ENCODE data around the gene MICA. TPM values are rescaled to one million over a fixed set of nuclear protein-coding genes. Genes with fewer than 3 reads are reported as not detected.
"Not testable (repeated sequence)": the region's sequence is repeated elsewhere in the genome, so short reads cannot be mapped to it uniquely, and the experiment has no call there.

The MICA gene
- polyA plus RNA-seq, 3 donors = 5.6 to 16.5 (median 6.9) TPM

GRCh38 chr6:31389802-31390132, 13.6 kb upstream of the MICA start:
- not testable (repeated sequence) for H3K27me3 Mint-ChIP-seq (ENCODE audit: low read depth in 3 of 3)

GRCh38 chr6:31393932-31394331, 9.5 kb upstream of the MICA start:
- peaks cover 0 to 4% (median 1%) of the 10 kb centered on the region in 3 donors for H3K27me3 Mint-ChIP-seq (ENCODE audit: low read depth in 3 of 3)
- peaks cover 20% of the 10 kb centered on the region for H3K79me2 ChIP-seq (ENCODE audit: insufficient read depth, low read length)
- H3K9me3 Mint-ChIP-seq = no peaks in the 10 kb centered on the region
- intact Hi-C loops (cut with micrococcal nuclease) = no loop called here
- no peak overlapping the region for H3K9ac ChIP-seq (ENCODE audit: insufficient read depth, low read length, poor library complexity, severe bottlenecking)
- 62% methylated on average over 3 of the region's 5 CpGs for WGBS (ENCODE audit: insufficient coverage)
- H3K36me3 ChIP-seq (replicated peaks in 1 of 2; ENCODE audit: control insufficient read depth in 1 of 2, insufficient read depth in 2 of 2, low read length in 2 of 2) = peaks cover 13 to 17% of the 10 kb centered on the region in 2 donors
- H3K9me3 ChIP-seq (replicated peaks in 1 of 2; ENCODE audit: control insufficient read depth in 1 of 2, insufficient read depth in 1 of 2, low read length in 2 of 2) = no peaks in the 10 kb centered on the region
- no peak overlapping the region for H3K4me3 Mint-ChIP-seq
- no peaks in the 10 kb centered on the region for H3K27me3 ChIP-seq (ENCODE audit: control insufficient read depth in 2 of 2, insufficient read depth in 2 of 2, low read length in 2 of 2)
- peaks cover 18% of the 10 kb centered on the region for H3K4me1 Mint-ChIP-seq
- no peaks in the 10 kb centered on the region for H4K20me1 ChIP-seq (ENCODE audit: insufficient read depth, low read length)
- H2AFZ ChIP-seq (ENCODE audit: insufficient read depth, low read depth, low read length, poor library complexity, severe bottlenecking) = no peak overlapping the region
- H3K4me3 ChIP-seq (replicated peaks in 1 of 3; ENCODE audit: low read depth in 2 of 3, low read length in 3 of 3) = no peak overlapping the region
- H3K27ac Mint-ChIP-seq = no peak overlapping the region
- no peak overlapping the region for H3K27ac ChIP-seq (ENCODE audit: low read depth in 1 of 2, low read length in 2 of 2)
- H3K4me1 ChIP-seq (ENCODE audit: control insufficient read depth in 1 of 2, insufficient read depth in 2 of 2, low read length in 2 of 2) = peaks cover 9 to 14% of the 10 kb centered on the region in 2 donors
- H3K36me3 Mint-ChIP-seq = peaks cover 18 to 28% of the 10 kb centered on the region in 2 donors
- H3K4me2 ChIP-seq (replicated peaks; ENCODE audit: extremely low read depth, low read length, poor library complexity, severe bottlenecking) = no peak overlapping the region
- TF ChIP-seq, protein P1, sequence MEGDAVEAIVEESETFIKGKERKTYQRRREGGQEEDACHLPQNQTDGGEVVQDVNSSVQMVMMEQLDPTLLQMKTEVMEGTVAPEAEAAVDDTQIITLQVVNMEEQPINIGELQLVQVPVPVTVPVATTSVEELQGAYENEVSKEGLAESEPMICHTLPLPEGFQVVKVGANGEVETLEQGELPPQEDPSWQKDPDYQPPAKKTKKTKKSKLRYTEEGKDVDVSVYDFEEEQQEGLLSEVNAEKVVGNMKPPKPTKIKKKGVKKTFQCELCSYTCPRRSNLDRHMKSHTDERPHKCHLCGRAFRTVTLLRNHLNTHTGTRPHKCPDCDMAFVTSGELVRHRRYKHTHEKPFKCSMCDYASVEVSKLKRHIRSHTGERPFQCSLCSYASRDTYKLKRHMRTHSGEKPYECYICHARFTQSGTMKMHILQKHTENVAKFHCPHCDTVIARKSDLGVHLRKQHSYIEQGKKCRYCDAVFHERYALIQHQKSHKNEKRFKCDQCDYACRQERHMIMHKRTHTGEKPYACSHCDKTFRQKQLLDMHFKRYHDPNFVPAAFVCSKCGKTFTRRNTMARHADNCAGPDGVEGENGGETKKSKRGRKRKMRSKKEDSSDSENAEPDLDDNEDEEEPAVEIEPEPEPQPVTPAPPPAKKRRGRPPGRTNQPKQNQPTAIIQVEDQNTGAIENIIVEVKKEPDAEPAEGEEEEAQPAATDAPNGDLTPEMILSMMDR (IDR thresholded peaks at IDR 0.05) = no peak
- no peak for DNase-seq

More at GRCh38 chr6:31389802-31390132, 13.6 kb upstream of the MICA start:
- peaks cover 10 to 13% of the 10 kb centered on the region in 2 donors for H3K36me3 ChIP-seq (replicated peaks in 1 of 2; ENCODE audit: control insufficient read depth in 1 of 2, insufficient read depth in 2 of 2, low read length in 2 of 2)
- H3K27ac ChIP-seq (ENCODE audit: low read depth in 1 of 2, low read length in 2 of 2); H3K9ac ChIP-seq (ENCODE audit: insufficient read depth, low read length, poor library complexity, severe bottlenecking); intact Hi-C loops (cut with micrococcal nuclease); H3K27ac Mint-ChIP-seq; H3K4me1 ChIP-seq (ENCODE audit: control insufficient read depth in 1 of 2, insufficient read depth in 2 of 2, low read length in 2 of 2); H3K4me2 ChIP-seq (replicated peaks; ENCODE audit: extremely low read depth, low read length, poor library complexity, severe bottlenecking); H3K4me3 Mint-ChIP-seq; H3K79me2 ChIP-seq (ENCODE audit: insufficient read depth, low read length); H2AFZ ChIP-seq (ENCODE audit: insufficient read depth, low read depth, low read length, poor library complexity, severe bottlenecking); H4K20me1 ChIP-seq (ENCODE audit: insufficient read depth, low read length); H3K9me3 ChIP-seq (replicated peaks in 1 of 2; ENCODE audit: control insufficient read depth in 1 of 2, insufficient read depth in 1 of 2, low read length in 2 of 2); DNase-seq; H3K27me3 ChIP-seq (ENCODE audit: control insufficient read depth in 2 of 2, insufficient read depth in 2 of 2, low read length in 2 of 2); H3K4me3 ChIP-seq (replicated peaks in 1 of 3; ENCODE audit: low read depth in 2 of 3, low read length in 3 of 3); H3K4me1 Mint-ChIP-seq; H3K9me3 Mint-ChIP-seq: not testable (repeated sequence)
- H3K36me3 Mint-ChIP-seq = peaks cover 12 to 13% of the 10 kb centered on the region in 2 donors
